NCI-H128 (cell line): Measurements from ENCODE around the gene PPP6R2.
"Not testable (repeated sequence)": the region's sequence is repeated elsewhere in the genome, so short reads cannot be mapped to it uniquely, and the experiment has no call there.

Experiments used
- DNase-seq: peaks from one replicate; lab custom pipeline; 2025; ENCODE audit not compliant: unreplicated experiment; lab: John Stamatoyannopoulos, UW

Gene PPP6R2

DNA sequence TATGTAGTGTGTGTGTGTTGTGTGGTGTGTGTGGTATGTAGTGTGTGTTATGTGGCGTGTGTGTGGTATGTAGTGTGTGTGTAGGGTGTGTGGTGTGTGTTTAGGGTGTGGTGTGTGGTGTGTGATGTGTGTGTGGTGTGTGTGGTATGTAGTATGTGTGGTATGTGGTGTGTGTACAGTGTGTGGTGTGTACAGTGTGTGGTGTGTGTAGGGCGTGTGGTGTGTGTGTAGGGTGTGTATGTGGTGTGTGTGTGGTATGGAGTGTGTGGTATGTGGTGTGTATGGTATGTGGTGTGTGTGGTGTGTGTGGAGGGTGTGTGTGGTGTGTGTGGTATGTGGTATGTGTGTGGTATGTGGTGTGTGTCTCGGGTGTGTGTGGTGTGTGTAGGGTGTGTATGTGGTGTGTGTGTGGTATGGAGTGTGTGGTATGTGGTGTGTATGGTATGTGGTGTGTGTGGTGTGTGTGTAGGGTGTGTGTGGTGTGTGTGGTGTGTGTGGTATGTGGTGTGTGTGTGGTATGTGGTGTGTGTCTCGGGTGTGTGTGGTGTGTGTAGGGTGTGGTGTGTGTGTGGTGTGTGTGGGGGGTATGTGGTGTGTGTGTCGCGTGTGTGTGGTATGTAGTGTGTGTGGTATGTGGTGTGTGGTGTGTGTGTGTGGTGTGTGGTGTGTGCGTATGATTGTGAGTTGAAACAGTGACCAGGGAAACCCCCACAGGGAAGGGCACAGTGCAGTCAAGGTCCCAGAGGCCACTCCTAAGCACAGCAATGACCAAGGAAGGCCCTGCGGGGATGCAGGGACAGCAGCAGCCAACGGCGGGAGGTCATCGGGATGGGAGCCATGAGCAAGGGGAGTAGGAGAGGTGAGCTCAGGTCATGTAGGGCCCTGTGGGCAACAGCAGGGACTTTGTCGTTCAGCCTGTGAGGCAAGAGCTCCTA, 2.9 kb upstream of the PPP6R2 start:
- no peak for DNase-seq

DNA sequence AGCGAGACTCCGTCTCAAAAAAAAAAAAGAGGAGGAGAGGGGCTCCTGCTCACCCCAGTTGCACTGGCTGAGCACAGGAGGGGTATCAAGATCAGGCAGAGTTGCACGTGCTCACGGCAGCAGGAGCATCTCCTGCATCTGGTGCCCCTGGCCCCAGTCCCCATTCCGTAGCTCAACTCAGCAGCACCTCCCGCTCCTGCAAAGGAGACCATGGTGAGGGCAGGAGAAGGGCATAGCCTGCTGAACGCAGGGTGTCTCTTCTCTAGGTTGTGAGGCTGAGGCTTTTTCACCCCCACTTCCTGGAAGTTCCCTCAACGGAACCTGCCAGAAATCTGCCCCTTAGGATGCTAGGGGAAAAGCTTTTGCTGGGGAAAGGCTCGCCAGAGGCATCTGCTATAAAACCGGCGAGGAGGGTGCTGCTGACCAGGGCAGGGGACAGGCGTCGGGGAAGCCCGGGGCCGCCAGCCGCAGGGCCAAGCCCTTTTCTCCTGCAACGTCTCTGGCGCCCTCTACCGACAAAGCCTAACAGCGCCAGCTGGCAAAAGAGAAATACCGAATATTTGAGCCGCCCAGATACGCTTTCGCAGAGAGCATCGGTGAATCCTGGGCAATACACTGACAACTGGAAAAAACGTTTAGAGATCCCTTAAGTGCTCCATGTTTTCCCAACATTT, 1.0 kb upstream of the PPP6R2 start:
- peak; percentile 71 for DNase-seq

DNA sequence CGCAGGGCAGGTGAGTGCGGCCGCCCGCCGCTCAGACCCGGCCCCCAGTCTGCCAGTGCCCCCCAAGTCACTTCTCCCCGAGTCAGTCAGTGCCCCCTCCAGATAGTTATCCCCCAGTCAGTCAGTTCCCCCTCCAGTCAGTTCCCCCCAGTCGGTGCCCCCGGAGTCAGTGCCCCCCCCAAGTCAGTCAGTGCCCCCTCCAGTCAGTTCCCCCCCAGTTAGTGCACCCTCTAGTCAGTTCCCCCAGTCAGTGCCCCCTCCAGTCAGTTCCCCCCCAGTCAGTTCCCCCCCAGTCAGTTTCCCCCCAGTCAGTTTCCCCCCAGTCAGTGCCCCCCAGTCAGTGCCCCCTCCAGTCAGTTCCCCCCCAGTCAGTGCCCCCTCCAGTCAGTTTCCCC, 411 bp downstream of the PPP6R2 start:
- DNase-seq: no peak

DNA sequence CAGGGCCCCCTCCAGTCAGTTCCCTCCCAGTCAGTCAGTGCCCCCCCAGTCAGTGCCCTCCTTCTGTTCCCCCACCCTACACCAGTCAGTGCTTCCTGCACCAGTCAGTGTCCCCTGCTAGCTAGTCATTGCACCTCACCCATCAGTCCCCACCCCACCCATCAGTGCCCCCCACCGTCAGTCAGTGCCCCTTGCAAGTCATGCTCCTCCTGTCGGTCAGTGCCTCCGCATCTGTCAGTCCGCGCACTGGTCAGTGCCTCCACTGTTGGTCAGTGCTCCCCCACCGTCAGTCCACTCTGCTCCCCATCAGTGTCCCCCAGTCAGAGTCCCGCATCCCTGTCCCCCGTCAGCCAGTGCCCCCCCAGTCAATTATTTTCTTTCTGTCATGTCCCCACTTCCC, 3.3 kb downstream of the PPP6R2 start:
- no peak for DNase-seq

DNA sequence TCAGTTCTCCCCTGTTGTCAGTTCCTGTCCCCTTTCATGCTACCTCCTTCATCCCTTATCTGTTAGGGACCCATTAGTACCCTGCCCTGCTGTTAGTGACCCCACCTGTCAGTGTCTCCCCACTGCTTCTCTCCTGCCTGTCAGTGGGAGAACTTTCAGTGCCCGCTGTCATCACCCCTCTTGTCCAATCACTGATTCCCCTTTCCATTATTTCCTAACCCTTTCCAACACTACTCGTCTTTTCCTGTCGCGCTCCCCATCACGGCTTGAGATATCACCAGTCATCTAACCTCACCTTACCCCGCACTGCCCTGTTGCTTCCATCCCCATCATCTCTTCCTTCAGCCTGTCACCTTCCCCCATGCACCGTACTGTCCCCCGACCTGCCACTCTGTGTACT, 4.0 kb downstream of the PPP6R2 start:
- DNase-seq: no peak

DNA sequence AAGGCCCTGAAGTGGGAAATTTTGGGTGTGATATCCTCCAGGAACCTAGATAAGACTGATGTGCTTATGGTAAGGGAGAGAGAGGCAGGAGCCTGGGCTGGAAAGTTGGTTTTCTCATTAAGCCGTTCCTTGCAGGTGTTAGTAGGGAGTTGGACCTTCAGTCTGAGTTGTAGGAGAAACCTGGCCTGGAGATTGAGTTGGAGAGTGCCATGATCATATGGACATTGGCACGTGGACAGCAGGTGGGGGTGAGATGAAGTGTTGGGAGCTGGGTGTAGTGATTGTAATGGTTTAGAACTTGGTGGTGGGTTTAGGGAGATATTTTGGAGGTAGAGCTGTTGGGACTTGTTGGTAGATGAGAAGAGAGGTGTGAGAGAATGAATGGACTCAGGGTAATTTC, 4.9 kb downstream of the PPP6R2 start:
- DNase-seq: no peak

DNA sequence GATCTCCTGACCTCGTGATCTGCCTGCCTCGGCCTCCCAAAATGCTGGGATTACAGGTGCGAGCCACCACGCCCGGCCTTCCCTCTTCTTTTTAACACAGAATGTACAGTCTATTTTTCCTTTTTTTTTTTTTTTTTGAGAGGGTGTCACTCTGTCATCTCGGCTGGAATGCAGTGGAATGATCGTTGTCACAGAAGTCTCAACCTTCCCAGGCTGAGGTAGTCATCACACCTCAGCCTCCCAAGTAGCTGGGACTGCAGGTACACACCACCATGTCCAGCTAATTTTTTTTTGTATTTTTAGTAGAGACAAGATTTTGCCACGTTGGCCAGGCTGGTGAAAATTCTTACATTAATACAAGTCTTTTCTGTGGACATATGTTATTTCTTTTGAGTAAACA, 13.1 kb downstream of the PPP6R2 start:
- no peak for DNase-seq

DNA sequence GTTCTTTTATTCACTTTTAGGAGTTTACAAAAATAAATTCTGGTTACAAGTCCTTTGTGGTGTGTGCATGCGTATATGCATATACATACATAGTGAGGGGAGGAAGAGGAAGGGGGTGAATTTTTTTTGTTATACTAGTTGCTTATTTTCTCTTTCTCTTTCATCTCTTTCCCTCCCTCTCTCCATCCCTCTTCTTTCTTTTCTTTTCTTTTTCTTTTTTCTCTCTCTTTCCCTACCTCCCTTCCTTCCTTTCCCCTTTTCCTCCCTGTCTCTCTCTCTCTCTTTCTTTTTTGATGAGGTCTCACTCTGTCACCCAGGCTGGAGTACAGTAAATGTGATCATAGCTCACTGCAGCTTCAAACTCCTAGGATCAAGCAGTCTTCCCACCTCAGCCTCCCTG, 14.1 kb downstream of the PPP6R2 start:
- no peak for DNase-seq

DNA sequence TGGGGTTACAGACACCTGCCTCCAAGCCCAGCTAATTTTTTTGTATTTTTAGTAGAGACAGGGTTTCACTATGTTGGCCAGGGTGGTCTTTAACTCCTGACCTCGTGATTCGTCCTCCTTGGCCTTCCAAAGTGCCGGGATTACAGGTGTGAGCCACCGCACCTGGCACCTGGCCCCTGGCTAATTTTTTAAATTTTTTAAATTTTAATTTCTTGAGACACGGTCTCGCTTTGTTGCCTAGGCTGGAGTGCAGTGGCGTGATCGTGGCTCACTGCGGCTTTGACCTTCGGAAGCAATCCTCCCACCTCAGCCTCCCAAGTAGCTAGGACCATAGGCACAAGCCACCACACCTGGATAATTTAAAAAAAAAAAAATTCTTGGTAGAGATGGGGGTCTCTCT, 14.6 kb downstream of the PPP6R2 start:
- no peak for DNase-seq

DNA sequence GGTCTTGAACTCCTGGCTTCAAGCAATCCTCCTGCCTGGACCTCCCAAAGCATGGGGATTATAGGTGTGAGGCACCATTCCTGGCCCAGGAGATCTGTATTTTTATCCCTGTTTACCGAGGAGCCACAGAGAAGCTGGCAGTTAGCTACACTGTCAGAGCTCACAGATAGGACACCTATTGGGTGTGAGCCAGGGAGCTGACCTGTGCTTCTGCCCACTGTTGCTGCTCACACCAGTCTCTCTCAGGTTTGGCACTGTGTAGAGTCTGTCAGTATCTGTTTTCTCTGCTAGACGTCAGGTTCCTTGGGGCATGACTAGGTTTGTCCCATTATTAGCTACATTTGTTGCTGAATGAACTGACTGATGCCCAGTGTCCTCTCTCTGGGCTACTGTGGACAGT, 17.5 kb downstream of the PPP6R2 start:
- DNase-seq: no peak

DNA sequence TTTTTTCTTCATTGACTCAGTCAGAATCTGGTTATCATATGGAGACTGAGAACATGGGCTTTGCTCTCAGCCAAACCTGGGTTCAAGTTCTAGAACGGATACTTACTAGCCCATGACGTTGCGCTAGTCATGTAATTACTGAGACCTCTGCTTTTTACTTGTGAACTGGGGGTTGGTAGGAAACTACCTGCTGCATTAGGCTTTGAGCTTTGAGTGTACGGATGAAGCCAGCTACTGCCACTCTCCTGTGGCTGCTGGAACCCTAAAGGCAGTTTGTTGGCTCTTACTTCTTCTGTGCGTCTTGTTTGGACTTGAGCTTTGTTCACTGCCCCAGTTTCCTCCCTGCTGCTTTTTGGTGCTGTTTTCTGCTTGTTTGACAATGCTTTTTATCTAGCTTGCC, 18.1 kb downstream of the PPP6R2 start:
- DNase-seq: no peak

DNA sequence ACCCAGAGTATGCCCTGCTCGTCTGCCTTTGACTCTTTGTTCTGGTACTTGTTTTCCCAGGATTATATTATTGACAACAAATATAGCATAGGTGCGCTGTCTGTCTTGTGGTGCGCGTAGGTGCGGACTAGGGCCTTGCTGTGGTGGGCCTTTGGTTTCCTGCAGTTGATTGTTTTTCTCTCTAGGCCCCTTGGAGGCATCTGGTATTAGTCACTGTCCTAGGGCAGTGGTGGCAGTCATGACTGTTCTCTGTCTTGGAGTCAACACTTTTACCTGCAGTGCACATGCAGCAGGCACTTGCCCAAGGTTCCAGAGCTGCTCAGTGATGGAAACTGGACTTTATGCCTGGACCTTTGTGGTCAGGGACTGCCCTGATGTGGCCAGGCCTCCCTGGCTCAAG, 18.6 kb downstream of the PPP6R2 start:
- no peak for DNase-seq

DNA sequence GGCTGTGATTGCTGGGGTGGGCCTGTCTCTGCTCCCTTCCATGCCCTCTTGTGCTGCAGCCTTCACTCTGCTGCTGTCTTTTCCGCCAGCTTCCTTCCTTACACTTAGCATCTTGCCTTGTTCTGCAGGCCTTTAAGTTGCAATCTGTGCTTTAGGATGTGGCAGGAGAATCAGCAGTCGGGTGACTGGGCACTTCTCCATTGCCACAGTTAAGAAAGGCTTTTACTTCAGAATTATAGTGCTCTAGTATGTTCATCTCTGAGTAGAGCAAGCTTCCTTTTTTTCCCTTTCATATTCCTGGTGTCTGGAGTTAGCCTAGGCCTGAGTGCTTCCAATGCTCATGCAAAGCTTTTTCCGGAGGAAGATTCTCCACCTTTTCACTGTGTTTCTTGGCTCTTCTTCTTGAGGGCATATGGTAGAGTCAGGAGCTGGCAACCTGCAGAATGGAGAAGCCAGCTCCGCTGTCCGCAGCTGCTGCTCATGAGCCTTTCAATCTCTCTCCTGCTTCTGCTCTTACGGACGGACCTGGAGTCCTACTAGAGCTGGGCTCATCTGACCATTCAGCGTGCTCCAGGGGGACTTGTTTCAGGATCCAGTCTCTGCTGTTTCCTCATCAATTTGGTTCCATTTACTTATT, 20.2 kb downstream of the PPP6R2 start:
- no peak for DNase-seq

DNA sequence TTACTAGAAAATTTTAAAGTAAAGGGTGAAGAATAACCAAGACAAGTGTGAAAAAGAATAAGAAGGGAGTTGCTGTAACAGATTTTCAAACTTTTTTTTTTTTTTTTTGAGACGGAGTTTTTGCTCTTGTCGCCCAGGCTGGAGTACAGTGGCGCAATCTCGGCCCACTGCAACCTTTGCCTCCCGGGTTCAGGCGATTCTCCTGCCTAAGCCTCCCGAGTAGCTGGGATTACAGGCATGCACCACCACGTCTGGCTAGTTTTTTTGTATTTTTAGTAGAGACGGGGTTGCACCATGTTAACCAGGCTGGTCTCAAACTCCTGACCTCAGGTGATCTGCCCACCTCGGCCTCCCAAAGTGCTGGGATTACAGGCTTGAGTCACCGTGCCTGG, 20.7 kb downstream of the PPP6R2 start:
- not testable (repeated sequence) for DNase-seq

DNA sequence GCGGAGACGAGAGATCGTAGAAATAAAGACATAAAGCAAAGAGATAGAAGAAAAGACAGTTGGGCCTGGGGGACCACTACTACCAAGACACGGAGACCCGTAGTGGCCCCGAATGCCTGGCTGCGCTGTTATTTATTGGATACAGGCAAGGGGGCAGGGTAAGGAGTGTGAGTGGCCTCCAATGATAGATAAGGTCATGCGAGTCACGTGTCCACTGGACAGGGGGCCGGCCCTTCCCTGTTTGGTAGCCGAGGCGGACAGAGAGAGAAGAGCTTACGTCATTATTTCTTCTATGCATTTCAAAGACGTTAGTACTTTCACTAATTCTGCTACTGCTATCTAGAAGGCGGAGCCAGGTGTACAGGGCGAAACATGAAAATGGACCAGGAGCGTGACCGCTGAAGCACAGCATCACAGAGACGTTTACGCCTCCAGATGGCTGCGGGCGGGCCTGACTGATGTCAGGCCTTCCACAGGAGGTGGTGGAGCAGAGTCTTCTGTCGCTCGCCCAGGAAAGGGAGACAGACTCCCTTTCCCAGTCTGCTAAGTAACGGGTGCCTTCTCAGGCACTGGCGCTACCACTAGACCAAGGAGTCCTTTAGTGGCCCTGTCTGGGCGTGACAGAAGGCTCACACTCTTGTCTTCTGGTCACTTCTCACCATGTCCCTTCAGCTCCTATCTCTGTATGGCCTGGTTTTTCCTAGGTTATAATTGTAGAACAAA, 24.8 kb downstream of the PPP6R2 start:
- DNase-seq: no peak

DNA sequence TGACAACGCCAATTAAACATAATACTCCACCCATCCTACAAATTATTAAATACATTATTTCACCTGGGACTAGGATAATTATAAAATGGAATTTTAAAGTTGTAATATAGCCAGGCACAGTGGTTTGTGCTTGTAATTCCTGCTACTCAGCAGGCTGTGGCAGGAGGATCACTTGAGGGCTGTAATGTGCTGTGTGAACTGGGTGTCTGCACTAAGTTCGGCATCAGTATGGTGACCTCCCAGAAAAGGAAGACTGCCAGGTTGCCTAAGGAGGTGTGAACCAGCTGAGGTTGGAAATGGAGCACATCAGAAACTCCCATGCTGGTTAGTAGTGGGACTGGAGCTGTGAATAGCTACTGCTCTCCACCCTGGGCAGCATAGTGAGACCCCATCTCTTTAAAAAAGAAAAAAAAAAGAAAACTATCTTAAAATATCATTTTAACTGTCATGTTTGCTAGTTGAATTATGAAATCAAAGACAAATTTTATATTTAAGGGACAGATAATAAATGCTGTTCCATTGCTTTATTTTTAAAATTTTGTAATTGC, 28.0 kb downstream of the PPP6R2 start:
- no peak for DNase-seq

DNA sequence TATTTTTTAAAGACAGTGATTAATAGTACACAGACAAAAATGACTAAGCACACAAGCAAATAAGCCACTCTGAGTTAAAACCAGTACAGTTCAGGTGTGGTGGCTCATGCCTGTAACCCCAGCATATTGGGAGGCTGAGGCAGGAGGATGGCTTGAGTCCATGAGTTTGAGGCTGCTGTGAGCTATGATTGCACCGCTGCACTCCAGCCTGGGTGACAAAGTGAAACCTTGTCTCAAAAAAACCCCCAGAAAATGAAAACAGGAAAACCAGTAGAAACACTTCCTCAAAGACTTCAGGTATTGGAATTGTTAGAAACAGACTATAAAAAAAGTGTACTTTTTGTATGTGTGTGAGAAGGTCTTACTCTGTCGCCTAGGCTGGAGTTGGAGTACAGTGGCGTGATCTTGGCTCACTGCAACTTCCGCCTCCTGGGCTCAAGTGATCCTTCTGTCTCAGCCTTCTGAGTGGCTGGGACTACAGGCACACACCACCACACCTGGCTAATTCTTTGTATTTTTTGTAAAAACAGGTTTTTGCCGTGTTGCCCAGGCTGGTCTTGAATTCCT, 33.0 kb downstream of the PPP6R2 start:
- no peak for DNase-seq

DNA sequence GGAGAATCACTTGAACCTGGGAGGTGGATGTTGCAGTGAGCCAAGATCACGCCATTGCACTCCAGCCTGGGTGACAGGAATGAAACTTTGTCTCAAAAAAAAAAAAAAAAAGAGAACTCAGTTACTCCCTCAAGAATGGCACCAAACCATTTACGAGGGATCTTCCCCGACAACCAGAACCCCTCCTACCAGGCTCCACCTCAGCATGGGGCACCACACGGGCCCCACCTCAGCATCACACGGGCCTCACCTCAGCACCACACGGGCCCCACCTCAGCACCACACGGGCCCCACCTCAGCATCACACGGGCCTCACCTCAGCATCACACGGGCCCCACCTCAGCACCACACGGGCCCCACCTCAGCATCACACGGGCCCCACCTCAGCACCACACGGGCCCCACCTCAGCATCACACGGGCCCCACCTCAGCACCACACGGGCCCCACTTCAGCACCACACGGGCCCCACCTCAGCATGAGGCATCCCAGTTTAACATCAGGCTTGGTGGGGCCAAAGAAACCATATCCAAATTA, 38.0 kb downstream of the PPP6R2 start:
- DNase-seq: not testable (repeated sequence)

DNA sequence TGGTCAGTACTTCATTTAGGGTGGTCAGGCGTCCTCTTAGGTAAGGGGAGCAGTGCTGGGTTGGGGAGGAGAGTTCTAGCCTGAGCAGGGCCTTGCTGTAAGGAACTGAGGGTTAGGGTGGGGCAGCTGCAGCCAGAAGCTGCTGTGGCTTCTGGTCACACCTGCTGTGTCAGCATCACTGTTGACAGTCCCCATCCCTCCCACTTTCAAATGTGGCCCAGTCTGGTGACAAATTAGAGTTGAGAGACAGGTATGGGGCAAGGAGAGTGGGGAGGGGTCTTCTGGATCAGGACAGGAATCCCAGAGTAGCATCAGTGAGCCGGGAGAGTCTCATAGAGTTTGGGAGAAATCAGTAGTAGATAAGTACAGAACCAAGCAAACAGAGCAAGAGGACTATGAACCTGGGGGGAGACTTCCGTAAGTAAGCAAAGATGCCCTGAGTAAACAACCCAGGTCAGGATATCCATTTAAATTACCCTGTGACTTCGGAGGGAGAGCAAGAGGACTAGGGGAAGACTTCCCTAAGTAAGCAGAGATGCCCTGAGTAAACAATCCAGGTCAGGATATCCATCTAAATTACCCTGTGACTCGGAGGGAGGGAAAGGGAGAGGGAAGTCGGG, 53.7 kb downstream of the PPP6R2 start:
- DNase-seq: no peak
